HS-27A (cell line): ENCODE results near the gene TSR1.

ENCODE experiments used
- DNase-seq: peaks from one replicate; pipeline ENCODE4 v3.0.0-alpha.2; 2012; ENCODE audit warnings: low read depth, missing footprints

TSR1 gene

DNA sequence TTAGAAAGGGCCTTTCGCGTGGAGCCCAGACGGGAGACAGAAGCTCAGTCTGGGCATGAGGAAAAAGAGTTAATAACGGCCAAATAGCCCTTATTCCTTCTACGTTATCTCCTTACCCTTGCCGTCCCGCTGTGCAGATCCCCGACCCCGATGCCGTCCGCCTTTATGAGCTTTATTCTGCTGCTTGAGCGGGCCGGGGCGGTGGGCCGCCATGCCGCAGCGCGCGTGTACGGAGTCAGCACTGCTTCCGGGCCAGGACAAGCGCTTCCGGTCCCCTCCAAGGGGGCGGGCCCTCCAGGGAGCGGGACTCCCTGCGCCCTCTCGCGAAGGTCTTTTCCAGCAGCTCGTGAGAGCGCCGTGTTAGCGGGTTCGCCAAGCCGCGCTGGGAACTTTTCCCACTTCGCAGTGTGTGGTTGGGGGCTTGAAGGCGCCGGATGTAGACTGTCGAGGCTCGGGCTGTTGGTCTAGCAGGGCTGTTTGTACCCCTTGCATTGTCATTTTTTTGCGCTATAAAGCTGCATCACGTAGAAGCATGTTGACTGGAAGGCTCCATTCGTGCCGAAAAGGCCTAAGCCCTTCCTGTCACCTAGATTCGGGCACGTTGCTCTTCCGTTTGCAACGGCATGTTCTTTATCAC lies at the start of gene TSR1:
TSS of gene TSR1 (minus strand) at position 243 of the 637 bp plus-strand sequence. CDS start at position 213, 30 bp downstream.
- peak; percentile 53 for DNase-seq

DNA sequence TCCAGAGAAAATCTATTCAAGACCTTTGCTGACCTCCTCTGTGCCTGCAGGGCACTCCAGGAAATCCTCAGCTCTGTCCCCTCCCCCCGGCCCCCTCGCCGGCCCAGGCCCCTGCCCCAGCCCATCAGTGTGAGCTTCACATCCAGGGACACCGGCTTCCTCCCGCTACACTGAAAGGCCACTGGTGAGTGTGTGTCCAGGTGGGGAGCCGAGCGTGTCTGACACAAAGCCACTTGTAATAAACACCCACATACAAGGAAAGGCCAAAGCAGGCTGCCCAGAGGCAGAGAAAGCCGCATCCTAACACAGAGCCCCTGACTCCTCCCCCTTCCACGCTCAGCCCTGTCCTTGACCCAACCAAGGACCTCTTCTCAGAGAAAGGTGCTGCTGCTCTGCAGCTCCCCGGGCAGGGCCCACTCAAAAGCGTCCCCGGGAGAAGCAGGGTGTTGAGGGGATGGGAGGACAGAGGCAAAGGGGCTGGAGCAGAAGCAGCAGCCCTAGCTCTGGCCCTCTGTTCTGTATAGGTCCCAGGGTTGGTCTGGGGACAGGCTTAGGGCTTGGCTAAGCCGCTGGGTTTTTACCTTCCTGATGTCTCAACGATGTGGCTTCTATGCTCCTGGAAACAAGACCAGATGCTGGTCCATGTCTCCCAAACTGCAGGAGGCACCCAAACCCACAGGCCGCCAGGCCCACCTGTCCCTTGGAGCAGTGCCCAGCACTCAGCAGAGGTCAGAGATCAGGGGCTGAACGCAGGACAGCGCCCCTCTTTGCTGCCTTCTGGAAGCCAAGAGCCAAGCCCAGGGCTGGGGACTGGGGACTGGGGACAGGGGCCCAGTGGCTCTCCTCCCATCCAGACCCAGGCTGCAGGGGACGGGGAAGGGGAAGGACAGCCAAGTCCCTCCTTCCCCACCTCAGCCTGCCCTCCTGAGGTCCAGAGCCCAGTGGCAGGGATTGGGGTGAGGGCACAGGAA lies 49.3 kb upstream of the TSR1 start:
- no peak for DNase-seq

DNA sequence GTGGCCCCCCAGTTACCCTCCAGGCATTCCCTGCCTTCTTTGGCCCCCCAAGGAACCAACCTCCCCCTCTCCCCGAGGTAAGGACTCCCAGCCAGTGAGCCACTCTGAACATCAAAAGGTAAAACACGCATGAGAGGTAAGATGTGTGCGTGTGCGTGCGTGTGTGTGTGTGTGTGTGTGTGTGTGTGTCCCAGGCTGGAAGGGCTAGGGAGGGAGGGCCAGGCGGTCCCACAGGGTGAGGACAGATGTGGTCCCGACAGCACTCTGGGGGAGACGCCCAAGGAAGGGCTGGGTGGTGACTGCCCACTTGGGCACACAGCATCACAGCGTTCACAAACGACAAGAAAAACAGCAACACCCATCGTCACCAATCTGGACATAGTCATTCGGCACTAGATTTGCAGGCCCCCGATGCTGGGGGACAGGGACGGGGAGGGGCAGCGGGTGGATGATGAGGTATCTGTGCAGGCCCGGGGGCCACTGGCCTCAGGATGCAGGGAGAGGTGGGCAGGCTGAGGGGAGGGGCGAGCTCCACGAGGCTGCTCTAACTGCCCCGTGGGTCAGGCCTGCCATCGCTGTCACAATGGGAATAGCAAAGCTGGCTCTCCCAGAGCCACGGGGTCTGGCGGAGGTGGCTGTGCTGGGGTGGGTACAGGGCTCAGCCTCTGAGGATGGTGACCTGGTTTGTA lies 48.3 kb upstream of the TSR1 start:
- DNase-seq, result no peak

GRCh38 chr17:2383628-2384167 lies 47.4 kb upstream of the TSR1 start:
- DNase-seq, result no peak

GRCh38 chr17:2380950-2381649 lies 44.8 kb upstream of the TSR1 start:
- DNase-seq, result no peak

GRCh38 chr17:2380226-2380922 lies 44.1 kb upstream of the TSR1 start:
- DNase-seq, result no peak

DNA sequence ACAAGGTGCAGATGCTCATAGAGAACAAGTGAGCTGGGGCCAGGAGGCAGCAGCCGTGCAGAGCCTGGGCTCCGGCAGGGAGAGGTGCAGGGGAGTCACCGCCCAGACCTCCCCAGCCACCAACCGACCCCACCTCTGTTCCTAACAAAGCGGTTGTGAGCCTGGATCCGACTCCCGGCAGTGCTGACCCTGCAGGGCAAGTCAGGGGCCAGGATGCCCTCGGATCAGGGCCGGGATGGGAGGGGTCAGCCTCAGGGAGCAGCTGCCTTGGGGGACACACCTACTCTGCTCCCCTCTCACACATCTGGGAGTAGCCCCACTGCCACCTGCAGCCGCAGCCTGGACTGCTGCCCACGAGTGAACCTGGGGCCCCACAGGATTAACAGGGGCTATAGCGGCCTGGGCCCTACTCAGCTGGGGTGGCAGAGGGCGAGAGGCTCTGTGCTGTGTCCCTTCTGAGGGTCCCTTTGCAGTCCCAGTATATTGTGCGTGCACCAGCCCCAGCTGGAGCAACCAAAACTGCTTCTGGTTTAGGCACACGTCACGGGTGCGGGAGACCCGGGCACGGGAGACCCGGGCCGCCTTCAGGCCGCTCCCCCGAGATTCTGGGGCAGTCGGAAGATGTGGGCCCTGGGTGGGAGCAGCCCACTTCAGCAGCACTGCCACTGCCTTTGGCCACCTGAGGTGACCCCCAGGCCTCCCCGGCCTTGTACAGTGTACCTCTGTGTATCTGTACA lies 43.4 kb upstream of the TSR1 start:
- no peak for DNase-seq

- no peak for DNase-seq
These were observed 42.6 kb upstream of the TSR1 start for GRCh38 chr17:2378905-2379304.

- no peak for DNase-seq
These were observed 41.4 kb upstream of the TSR1 start for GRCh38 chr17:2377659-2378058.

DNA sequence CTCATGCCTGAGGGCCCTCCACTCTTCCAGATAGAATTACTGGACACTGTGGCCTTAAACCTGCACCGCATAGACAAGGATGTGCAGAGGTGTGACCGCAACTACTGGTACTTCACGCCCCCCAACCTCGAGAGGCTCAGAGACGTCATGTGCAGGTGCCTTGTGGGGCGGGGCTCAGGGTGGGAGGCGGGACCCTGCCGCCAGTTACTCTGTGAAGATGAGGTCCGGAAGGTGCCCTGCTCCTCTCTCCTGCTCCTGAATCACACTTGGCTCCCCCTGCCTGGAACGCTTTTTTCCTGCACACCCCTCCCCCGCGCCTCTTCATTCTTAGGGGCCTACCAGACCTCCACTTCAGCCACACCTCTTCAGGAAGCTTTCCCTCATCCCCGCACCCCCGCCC lies 39.9 kb upstream of the TSR1 start:
- DNase-seq, result no peak

DNA sequence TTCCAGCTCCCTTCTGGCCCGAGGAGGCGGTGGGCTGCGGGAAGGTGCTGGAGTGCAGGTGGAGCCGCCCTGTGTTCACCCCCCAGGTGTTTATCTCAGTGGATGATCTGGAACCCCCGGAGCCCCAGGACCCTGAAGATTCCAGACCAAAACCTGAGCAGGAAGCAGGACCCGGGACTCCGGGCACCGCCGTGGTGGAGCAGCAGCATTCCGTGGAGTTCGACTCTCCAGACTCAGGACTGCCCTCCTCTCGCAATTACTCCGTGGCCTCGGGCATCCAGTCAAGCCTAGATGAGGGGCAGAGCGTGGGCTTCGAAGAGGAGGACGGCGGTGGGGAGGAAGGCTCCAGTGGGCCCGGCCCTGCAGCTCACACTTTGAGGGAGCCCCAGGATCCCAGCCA lies 39.1 kb upstream of the TSR1 start:
- no peak for DNase-seq

DNA sequence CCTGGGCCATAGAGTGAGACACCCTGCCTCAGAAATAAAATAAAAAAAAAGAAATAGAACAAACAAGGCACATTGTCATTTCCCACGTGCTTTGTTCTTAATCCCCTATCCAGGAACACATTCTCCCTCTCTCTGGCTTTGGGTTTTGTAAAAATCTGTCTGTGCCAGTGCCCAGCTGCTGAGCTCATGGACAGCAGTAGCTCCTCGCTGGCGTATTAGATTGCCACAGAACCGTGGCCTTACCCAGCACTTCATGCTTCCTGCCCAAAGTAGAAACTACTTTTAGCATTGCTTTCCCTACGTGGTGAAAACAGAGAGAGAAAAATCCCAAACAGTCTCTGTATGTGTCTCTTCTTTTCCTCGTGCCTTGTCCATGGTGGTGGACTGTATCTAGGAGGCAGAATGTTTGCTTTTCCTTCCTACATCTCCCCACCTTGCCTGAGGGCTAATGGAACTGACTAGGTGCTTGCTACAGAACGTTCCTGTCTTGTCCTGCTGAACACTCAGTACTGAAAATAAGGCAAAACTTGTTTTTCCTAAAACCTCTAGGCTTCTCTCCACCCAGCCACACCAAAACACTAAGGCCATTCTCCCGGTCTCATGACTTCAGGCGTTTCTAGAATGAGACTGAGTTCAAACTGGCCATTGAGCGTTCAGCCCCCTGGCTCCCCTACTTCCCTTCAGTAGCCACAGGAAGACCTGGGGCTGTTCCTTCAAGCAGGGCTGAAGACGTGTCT lies 38.5 kb upstream of the TSR1 start:
- DNase-seq, result no peak

- DNase-seq, result no peak
These were observed 36.9 kb upstream of the TSR1 start for GRCh38 chr17:2373179-2373578.

DNA sequence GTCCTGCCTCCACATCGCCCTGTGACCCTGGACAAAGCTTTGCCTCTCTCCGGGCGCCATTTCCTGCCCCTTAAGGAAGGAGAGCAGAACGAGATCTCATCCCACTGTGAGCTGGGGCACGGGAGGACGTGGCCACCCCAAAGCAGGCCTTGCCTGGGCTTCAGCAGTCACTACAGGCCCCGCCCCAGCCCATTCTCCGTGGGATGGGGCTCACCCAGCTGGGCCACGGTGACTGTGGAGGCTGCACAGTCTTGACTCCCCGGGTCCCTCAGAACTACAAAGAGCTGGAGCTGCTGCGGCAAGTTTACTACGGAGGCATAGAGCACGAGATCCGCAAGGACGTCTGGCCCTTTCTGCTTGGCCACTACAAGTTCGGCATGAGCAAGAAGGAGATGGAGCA lies 36.4 kb upstream of the TSR1 start:
- DNase-seq, result no peak

- DNase-seq, result no peak
These were observed 35.9 kb upstream of the TSR1 start for GRCh38 chr17:2372180-2372579.

- DNase-seq, result no peak
These were observed 35.2 kb upstream of the TSR1 start for GRCh38 chr17:2371183-2372130.

GRCh38 chr17:2370211-2370589 lies 33.9 kb upstream of the TSR1 start:
- no peak for DNase-seq

- DNase-seq, result no peak
These were observed 33.4 kb upstream of the TSR1 start for GRCh38 chr17:2369551-2370210.
